Occipital lobe (tissue), 2 donors: ENCODE measurements around the gene KLF11. TPM values are rescaled to one million over a fixed set of nuclear protein-coding genes. Genes with fewer than 3 reads are reported as not detected.
A peak's percentile ranks its signal among the peaks of the same experiment; 100 is the strongest.
"Not testable (repeated sequence)": the region's sequence is repeated elsewhere in the genome, so short reads cannot be mapped to it uniquely, and the experiment has no call there.

Experiments
- DNase-seq: peaks from one replicate; lab custom pipeline; 2025; lab: John Stamatoyannopoulos, UW
- total RNA-seq: library from RNA; depleted of rRNA; stranded (reverse); fragments of >200 nt; gene quantifications from one replicate; pipeline ENCODE4 v1.2.3, GENCODE V29; 2014

The KLF11 gene
- total RNA-seq, 1 donor from 2014 or later: 14.0 TPM

GRCh38 chr2:10022966-10023662 lies 20.2 kb upstream of the KLF11 start:
- DNase-seq: no peak

- no peak for DNase-seq
Measured at GRCh38 chr2:10026940-10027569, 16.3 kb upstream of the KLF11 start.

GRCh38 chr2:10027660-10028330 lies 15.6 kb upstream of the KLF11 start:
- DNase-seq: no peak

GRCh38 chr2:10028407-10028987 lies 14.9 kb upstream of the KLF11 start:
- DNase-seq: no peak

- DNase-seq: no peak
Measured at GRCh38 chr2:10028988-10029874, 14.1 kb upstream of the KLF11 start.

GRCh38 chr2:10029875-10030223 lies 13.5 kb upstream of the KLF11 start:
- DNase-seq: no peak

GRCh38 chr2:10030311-10030736 lies 13.0 kb upstream of the KLF11 start:
- DNase-seq: no peak

- not testable (repeated sequence) for DNase-seq
Measured at GRCh38 chr2:10030798-10031197, 12.6 kb upstream of the KLF11 start.

- DNase-seq: no peak
Measured at GRCh38 chr2:10031886-10032745, 11.2 kb upstream of the KLF11 start.

- DNase-seq: no peak
Measured at GRCh38 chr2:10032746-10033105, 10.6 kb upstream of the KLF11 start.

- no peak for DNase-seq
Measured at GRCh38 chr2:10033251-10034006, 9.9 kb upstream of the KLF11 start.

- DNase-seq: no peak
Measured at GRCh38 chr2:10034333-10035052, 8.9 kb upstream of the KLF11 start.

- no peak for DNase-seq
Measured at GRCh38 chr2:10035053-10035422, 8.3 kb upstream of the KLF11 start.

GRCh38 chr2:10035633-10036032 lies 7.7 kb upstream of the KLF11 start:
- no peak for DNase-seq

- DNase-seq: peak; percentile 76
Measured at GRCh38 chr2:10036095-10036884, 7.1 kb upstream of the KLF11 start.

GRCh38 chr2:10038123-10038522 lies 5.2 kb upstream of the KLF11 start:
- no peak for DNase-seq

GRCh38 chr2:10038716-10039115 lies 4.6 kb upstream of the KLF11 start:
- DNase-seq: no peak

GRCh38 chr2:10039658-10040410 lies 3.5 kb upstream of the KLF11 start:
- peak; percentile 49 for DNase-seq
